Endothelial cell of hepatic sinusoid (primary cell): Measurements from ENCODE around the gene SHISA2.

Source experiments
- in situ Hi-C: cut with HindIII; loops from 2 replicates; pipeline ENCODE4 v1.10.0; 2017; ENCODE audit warnings: low sequenced_read_pairs

Gene SHISA2

GRCh38 chr13:26050568-26051230 lies 1.1 kb downstream of the SHISA2 start:
- in situ Hi-C loops = no loop called here

GRCh38 chr13:26048741-26049140 lies 3.1 kb downstream of the SHISA2 start:
- in situ Hi-C loops = no loop called here

- in situ Hi-C loops = no loop called here
These were observed 4.8 kb downstream of the SHISA2 start for GRCh38 chr13:26047040-26047439.

GRCh38 chr13:26046639-26047038 lies 5.2 kb downstream of the SHISA2 start:
- in situ Hi-C loops = no loop called here

- in situ Hi-C loops = no loop called here
These were observed 6.7 kb downstream of the SHISA2 start for GRCh38 chr13:26045142-26045541.

GRCh38 chr13:26042785-26043184 lies 9.0 kb downstream of the SHISA2 start:
- in situ Hi-C loops = no loop called here

- in situ Hi-C loops = no loop called here
These were observed 10.4 kb downstream of the SHISA2 start for GRCh38 chr13:26041444-26041843.

- in situ Hi-C loops = no loop called here
These were observed 12.8 kb downstream of the SHISA2 start for GRCh38 chr13:26038931-26039475.

- in situ Hi-C loops = no loop called here
These were observed 14.5 kb downstream of the SHISA2 start for GRCh38 chr13:26037302-26037701.

- in situ Hi-C loops = no loop called here
These were observed 15.4 kb downstream of the SHISA2 start for GRCh38 chr13:26036383-26036782.

- in situ Hi-C loops = no loop called here
These were observed 17.8 kb downstream of the SHISA2 start for GRCh38 chr13:26034018-26034417.

- in situ Hi-C loops = no loop called here
These were observed 21.5 kb downstream of the SHISA2 start for GRCh38 chr13:26030331-26030730.

- in situ Hi-C loops = no loop called here
These were observed 22.2 kb downstream of the SHISA2 start for GRCh38 chr13:26029581-26030136.

GRCh38 chr13:26026211-26026610 lies 25.6 kb downstream of the SHISA2 start:
- in situ Hi-C loops = no loop called here

GRCh38 chr13:26025771-26026170 lies 26.0 kb downstream of the SHISA2 start:
- in situ Hi-C loops = no loop called here

- in situ Hi-C loops = no loop called here
These were observed 26.6 kb downstream of the SHISA2 start for GRCh38 chr13:26025196-26025595.

GRCh38 chr13:26024558-26024957 lies 27.3 kb downstream of the SHISA2 start:
- in situ Hi-C loops = no loop called here

GRCh38 chr13:26022538-26023292 lies 29.1 kb downstream of the SHISA2 start:
- in situ Hi-C loops = no loop called here

GRCh38 chr13:26021956-26022355 lies 29.9 kb downstream of the SHISA2 start:
- in situ Hi-C loops = no loop called here

- in situ Hi-C loops = no loop called here
These were observed 30.3 kb downstream of the SHISA2 start for GRCh38 chr13:26021516-26021915.

- in situ Hi-C loops = no loop called here
These were observed 30.9 kb downstream of the SHISA2 start for GRCh38 chr13:26020891-26021290.
